Hepatocyte (in vitro differentiated cells): Measurements from ENCODE around the gene PCBP1.

ENCODE experiments used
- CTCF ChIP-seq: fragments of 200-600 bp; sonication (generic); IDR thresholded peaks from 2 replicates; pipeline ENCODE4 v1.5.1; 2016; ENCODE audit warnings: antibody characterized with exemption, mild to moderate bottlenecking; ENCODE audit not compliant: poor library complexity
- EZH2 ChIP-seq: fragments of 200-600 bp; sonication (generic); IDR thresholded peaks from 2 replicates; pipeline ENCODE4 v1.6.1; 2016; ENCODE audit warnings: antibody characterized with exemption, mild to moderate bottlenecking, borderline replicate concordance

GRCh38 chr2:70050631-70051425, 36.4 kb upstream of the PCBP1 start:
- TF ChIP-seq CTCF = no peak
- TF ChIP-seq EZH2 = no peak
